HFFc6 (cell line): Measurements from ENCODE around the gene ALDOA. TPM values are rescaled to one million over a fixed set of nuclear protein-coding genes. Genes with fewer than 3 reads are reported as not detected.

Experiments
- DNase-seq: peaks from one replicate; pipeline ENCODE4 v3.0.0-alpha.2; 2018
- H3K27ac Mint-ChIP-seq: 2 replicates; pipeline ENCODE4 v1.8.0; 2020; ENCODE audit warnings: mild to moderate bottlenecking, mixed read lengths
- H3K27me3 Mint-ChIP-seq: 2 replicates; pipeline ENCODE4 v1.8.0; 2021; ENCODE audit warnings: mild to moderate bottlenecking, moderate library complexity, mixed read lengths; ENCODE audit not compliant: insufficient read depth
- H3K36me3 Mint-ChIP-seq: 2 replicates; pipeline ENCODE4 v1.8.0; 2021; ENCODE audit warnings: low read depth, mixed read lengths
- H3K4me1 Mint-ChIP-seq: 2 replicates; pipeline ENCODE4 v1.8.0; 2020; ENCODE audit warnings: low read depth, mixed read lengths
- H3K4me3 Mint-ChIP-seq: 2 replicates; pipeline ENCODE4 v1.8.0; 2020; ENCODE audit warnings: mild to moderate bottlenecking, moderate library complexity, mixed read lengths
- H3K9me3 Mint-ChIP-seq: 2 replicates; pipeline ENCODE4 v1.8.0; 2020; ENCODE audit warnings: mild to moderate bottlenecking, mixed read lengths
- total RNA-seq, 6 experiments: library from RNA; stranded (reverse); fragmentation: NEBNext Ultra II Directional; extraction: Animal tissue kit (Norgen Biotek cat#: 25700); gene quantifications; 2 replicates in 1 of 6; 3 replicates in 5 of 6; pipeline ENCODE4 v1.2.3, GENCODE V29; 2021
- TF ChIP-seq, protein P1 (sequence below): fragments of 200-600 bp; sonication (generic); IDR thresholded peaks from 2 replicates; pipeline ENCODE4 v1.5.0; 2021; ENCODE audit warnings: antibody characterized with exemption, mild to moderate bottlenecking

The ALDOA gene
- total RNA-seq, 6 experiments from 2014 or later, result 1,621 to 1,937 (median 1,752) TPM

DNA sequence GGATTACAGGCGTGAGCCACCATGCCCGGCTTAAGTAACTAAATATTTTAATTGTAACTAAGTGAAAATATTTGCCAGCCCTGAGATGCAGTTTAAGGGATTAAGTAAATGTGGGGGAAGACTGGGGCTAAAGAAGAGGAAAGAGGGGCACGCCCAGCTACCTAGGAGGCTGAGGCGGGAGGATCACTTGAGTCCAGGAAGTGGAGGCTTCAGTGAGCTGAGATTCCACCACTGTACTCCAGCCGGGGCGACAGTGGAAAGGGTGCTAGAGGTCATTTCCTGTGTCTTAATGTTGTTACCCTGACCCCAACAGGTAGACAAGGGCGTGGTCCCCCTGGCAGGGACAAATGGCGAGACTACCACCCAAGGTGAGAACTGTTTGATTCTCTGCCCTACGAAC, 2.8 kb downstream of the ALDOA start:
- peaks cover 11% of the 10 kb centered on the region; the same call in 1 of the 2 replicates for H3K27me3 Mint-ChIP-seq
- TF ChIP-seq, protein P1, sequence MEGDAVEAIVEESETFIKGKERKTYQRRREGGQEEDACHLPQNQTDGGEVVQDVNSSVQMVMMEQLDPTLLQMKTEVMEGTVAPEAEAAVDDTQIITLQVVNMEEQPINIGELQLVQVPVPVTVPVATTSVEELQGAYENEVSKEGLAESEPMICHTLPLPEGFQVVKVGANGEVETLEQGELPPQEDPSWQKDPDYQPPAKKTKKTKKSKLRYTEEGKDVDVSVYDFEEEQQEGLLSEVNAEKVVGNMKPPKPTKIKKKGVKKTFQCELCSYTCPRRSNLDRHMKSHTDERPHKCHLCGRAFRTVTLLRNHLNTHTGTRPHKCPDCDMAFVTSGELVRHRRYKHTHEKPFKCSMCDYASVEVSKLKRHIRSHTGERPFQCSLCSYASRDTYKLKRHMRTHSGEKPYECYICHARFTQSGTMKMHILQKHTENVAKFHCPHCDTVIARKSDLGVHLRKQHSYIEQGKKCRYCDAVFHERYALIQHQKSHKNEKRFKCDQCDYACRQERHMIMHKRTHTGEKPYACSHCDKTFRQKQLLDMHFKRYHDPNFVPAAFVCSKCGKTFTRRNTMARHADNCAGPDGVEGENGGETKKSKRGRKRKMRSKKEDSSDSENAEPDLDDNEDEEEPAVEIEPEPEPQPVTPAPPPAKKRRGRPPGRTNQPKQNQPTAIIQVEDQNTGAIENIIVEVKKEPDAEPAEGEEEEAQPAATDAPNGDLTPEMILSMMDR, result no peak
- no peak for DNase-seq
- peak overlapping the region; percentile 67 for H3K4me3 Mint-ChIP-seq
- peak overlapping the region; percentile 64 for H3K27ac Mint-ChIP-seq
- H3K4me1 Mint-ChIP-seq, result peaks cover 35% of the 10 kb centered on the region
- H3K9me3 Mint-ChIP-seq, result no peaks in the 10 kb centered on the region; the same call in 1 of the 2 replicates
- H3K36me3 Mint-ChIP-seq, result peaks cover 44% of the 10 kb centered on the region

DNA sequence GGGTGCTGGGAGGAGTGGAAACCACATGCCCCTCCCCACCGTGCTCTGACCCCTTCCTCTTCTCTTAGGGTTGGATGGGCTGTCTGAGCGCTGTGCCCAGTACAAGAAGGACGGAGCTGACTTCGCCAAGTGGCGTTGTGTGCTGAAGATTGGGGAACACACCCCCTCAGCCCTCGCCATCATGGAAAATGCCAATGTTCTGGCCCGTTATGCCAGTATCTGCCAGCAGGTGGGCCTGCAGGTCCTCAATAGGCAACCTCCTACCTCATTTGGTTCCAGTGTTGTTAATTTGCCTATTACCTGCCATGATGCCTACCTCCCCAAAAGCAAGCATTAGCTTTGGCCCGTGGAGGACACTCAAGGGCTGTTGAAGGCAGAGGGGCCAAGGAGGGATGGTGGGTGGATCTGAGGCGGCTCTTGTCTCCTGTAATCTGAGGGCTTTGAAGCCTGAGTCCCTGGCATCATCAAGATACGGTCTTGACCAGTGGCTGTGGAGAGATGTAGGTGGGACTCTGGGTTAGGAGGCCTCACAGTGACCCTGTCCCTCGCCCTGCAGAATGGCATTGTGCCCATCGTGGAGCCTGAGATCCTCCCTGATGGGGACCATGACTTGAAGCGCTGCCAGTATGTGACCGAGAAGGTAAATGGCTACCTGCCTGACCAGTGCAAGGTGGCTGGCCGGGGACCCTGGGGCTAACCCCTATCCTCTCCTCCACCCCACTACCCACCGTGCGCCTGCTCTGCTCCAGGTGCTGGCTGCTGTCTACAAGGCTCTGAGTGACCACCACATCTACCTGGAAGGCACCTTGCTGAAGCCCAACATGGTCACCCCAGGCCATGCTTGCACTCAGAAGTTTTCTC, 3.4 kb downstream of the ALDOA start:
- TF ChIP-seq, protein P1, result peak; percentile 78
- peak overlapping the region; percentile 64 for H3K27ac Mint-ChIP-seq
- H3K36me3 Mint-ChIP-seq, result peaks cover 48% of the 10 kb centered on the region
- H3K9me3 Mint-ChIP-seq, result no peaks in the 10 kb centered on the region; the same call in 1 of the 2 replicates
- H3K4me3 Mint-ChIP-seq, result peak overlapping the region; percentile 67
- H3K27me3 Mint-ChIP-seq, result peaks cover 15% of the 10 kb centered on the region
- peak; percentile 35 for DNase-seq
- H3K4me1 Mint-ChIP-seq, result peaks cover 29% of the 10 kb centered on the region

- H3K27me3 Mint-ChIP-seq, result peaks cover 18% of the 10 kb centered on the region
These were observed 4.3 kb downstream of the ALDOA start for GRCh38 chr16:30069611-30070462.

GRCh38 chr16:30070490-30070889, 4.9 kb downstream of the ALDOA start:
- DNase-seq, result no peak
- peaks cover 26% of the 10 kb centered on the region for H3K4me1 Mint-ChIP-seq
- peaks cover 14% of the 10 kb centered on the region for H3K27me3 Mint-ChIP-seq
- H3K36me3 Mint-ChIP-seq, result peaks cover 55% of the 10 kb centered on the region
- H3K4me3 Mint-ChIP-seq, result peak overlapping the region; percentile 42
- no peaks in the 10 kb centered on the region; the same call in 1 of the 2 replicates for H3K9me3 Mint-ChIP-seq
- TF ChIP-seq, protein P1, result no peak
- H3K27ac Mint-ChIP-seq, result peak overlapping the region; percentile 49

More at GRCh38 chr16:30069611-30070462, 4.3 kb downstream of the ALDOA start:
- TF ChIP-seq, protein P1, result no peak
- H3K9me3 Mint-ChIP-seq, result no peaks in the 10 kb centered on the region; the same call in 1 of the 2 replicates
- peak overlapping the region; percentile 64 for H3K27ac Mint-ChIP-seq
- DNase-seq, result no peak
- peaks cover 51% of the 10 kb centered on the region for H3K36me3 Mint-ChIP-seq
- peaks cover 23% of the 10 kb centered on the region for H3K4me1 Mint-ChIP-seq
- H3K4me3 Mint-ChIP-seq, result peak overlapping the region; percentile 43

DNA sequence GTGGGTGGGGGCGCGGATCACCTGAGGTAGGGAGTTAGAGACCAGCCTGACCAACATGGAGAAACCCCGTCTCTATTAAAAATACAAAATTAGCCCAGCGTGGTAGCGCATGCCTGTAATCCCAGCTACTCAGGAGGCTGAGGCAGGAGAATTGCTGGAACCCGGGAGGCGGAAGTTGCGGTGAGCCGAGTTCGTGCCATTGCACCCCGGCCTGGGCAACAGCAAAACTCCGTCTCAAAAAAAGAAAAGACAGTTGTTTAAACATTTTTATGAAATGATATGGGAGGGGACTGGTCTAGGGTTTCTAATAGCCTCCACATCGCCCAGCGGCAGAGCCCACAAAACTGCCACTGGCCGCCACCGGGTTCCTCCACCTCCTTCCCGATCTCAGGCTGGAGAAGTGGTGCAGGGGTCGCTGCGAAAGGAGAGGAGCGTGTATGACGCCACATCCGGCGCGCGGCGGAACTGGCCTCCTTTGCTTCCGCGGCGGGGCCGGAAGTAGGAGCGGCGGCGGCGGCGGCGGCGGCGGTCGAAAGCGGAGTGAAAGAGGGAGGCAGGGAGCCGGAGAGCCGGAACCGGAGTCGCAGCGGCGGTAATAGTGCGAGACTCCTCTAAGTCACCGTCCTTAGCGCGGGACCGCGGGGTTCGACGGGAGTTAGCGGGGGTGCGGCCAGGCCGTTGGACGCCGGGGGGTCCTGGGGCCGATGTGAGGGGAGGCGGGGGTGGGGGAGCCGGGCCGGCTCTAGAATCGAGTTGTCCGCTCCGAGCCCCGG, 10.1 kb downstream of the ALDOA start, which contains the start of gene PPP4C:
Gene PPP4C, plus strand, starts transcription at position 492 of the 773 bp plus-strand sequence. CDS start 384 bp downstream, outside the sequence.
- Mint-ChIP-seq H3K27me3 (peaks cover 10% of the 10 kb centered on the region), H3K27ac (peak within 1 kb of the TSS; percentile 83), H3K9me3 (no peaks in the 10 kb centered on the region; the same call in 1 of the 2 replicates), H3K4me3 (peak within 1 kb of the TSS; percentile 98), H3K4me1 (peaks cover 27% of the 10 kb centered on the region), H3K36me3 (peaks cover 43% of the 10 kb centered on the region)
- TF ChIP-seq, protein P1, result peak; percentile 34
- DNase-seq, result peak; percentile 84
